ENCODE data around the gene CTBP2.
"Not testable (repeated sequence)": the region's sequence is repeated elsewhere in the genome, so short reads cannot be mapped to it uniquely, and the experiment has no call there.

Gene CTBP2

GRCh38 chr10:125179107-125179506, 18.7 kb upstream of the CTBP2 start:
- not testable (repeated sequence) for DNase-seq

DNA sequence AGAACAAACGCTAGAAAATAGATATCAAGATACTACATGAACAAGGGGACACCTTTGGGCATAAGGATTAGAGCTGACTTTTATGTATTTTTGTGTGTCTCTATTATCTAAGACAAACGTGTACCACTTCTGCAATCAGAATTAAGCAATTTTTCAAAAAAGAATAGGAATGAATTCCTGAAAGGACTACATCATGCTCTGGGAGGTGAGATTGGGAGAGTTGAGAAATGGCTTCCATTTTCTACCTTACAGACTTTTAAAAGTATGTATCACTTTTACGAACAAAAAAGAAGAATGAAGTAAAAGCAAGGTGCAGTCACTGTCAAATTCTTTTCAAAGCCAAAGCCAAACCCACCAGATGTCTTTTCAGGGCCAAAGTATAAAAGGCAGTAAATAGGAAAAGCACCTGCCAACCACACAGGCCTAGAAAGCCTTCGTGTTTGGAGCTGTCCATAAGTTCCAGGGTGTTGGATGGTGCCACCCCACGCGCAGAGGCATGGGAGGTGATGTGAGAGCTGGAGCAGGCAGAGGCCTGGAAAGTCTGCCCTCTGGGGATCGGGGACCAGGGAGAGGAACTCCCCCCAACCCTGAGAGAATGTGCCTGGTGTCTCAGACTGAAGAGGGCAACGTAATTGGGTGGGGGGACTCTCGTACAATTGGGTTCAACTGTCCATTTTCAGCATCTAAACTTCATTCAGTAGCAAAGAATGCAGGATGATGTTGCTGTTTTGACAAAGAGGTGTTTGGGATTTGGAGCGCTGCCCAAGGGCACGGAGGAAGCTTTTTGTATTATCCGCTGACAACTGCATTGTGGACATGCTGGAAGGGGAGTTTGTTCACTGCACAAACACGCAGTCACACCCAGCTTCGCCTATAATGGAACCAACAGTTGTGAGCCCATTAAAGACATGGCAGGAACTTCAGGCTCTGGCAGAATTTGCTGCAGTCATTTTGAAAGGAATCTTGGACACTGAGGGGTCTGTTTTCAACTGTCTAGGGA, 17.6 kb upstream of the CTBP2 start:
- DNase-seq, result no peak

GRCh38 chr10:125175807-125176206, 15.4 kb upstream of the CTBP2 start:
- DNase-seq, result no peak

DNA sequence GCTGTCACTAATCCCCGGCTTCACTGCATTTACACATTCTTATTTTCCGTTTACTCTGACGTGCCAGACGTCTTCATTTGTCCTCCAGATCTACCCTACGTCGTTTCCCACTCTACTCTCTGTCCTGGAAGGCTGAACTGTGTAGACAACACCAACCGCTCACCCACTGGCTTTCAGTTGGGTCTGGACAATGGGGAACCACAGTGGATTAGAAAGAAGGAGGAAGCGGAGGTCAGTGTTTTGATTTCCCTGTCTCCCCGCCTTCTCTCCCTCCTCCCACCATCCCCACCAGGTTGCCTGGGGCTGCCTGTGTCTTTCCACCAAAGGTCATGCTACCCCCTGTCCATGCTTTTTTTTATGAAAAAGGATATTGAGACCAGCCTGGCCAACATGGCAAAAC, 14.0 kb upstream of the CTBP2 start:
- no peak for DNase-seq

DNA sequence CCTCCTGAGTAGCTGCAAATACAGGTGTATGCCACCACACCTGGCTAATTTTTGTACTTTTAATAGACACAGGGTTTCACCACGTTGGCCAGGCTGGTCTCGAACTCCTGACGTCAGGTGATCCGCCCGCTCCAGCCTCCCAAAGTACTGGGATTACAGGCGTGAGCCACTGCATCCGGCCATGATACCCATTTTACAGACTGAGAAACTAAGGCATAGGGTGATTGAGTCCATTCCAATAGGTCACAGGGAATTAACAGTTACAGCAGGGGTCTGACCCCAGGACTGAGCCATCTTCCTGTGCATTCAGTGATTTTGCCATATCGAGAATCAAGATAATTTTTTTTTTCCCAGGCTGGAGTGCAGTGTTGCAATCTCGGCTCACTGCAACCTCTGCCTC, 12.3 kb upstream of the CTBP2 start:
- no peak for DNase-seq

- no peak for DNase-seq
These were observed 11.3 kb upstream of the CTBP2 start for GRCh38 chr10:125171402-125172306.

DNA sequence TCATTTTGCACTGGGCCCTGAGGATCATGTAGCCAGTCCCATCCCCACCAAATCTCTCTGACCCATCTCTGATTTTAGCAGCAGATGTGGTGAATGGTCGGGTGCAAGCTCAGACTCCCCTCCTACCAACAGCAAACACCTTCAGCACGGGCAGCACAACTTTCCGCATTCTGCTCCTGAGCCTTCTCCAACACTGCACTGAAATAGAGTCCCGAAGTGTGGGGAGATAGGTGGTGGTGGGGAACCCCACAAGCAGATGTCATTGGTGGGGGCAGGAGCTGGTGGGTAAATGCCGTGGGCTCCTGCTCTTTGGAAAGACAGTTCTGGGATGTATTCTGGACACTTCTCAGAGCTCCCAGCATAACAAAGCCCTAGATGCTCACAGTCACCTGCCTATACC, 9.6 kb upstream of the CTBP2 start:
- DNase-seq, result no peak

DNA sequence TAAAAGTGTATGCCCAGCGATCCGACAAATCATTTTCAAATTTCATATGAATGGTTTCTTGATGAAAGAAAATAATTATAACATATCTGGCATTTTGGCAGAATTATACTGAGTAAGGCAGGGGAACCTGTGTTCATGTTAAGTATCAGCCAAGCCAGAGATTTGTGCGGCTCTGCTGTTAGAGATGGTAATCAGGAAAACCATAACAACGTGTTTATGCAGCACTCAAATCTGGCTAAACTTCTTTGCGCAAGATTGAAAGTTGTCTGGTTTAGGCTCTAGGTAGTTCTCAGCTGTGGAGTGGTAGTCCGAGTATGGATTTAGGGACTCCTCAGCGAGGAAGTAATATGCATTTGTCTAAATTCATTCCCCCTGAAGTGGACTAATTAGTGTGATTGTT, 8.9 kb upstream of the CTBP2 start:
- DNase-seq, result no peak

- DNase-seq, result no peak
These were observed 6.3 kb upstream of the CTBP2 start for GRCh38 chr10:125166658-125167057.

- DNase-seq, result no peak
These were observed 5.5 kb upstream of the CTBP2 start for GRCh38 chr10:125165584-125166573.

GRCh38 chr10:125164421-125164820, 4.1 kb upstream of the CTBP2 start:
- DNase-seq, result no peak

DNA sequence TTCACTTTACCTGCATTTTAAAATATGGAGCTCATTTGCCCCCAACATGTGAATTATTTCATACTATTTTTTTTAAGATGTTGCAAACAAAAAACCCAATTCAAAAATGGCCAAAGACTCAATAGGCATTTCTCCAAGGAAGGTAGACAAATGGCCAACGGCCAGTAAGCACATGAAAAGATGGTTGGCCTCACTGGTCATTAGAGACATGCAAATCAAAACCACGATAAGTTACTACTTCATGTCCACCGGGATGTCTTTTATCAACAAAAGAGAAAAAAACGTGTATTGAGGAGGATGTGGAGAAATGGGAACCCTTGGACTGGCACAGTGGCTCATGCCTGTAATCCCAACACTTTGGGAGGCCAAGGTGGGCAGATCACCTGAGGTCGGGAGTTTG, 3.4 kb upstream of the CTBP2 start:
- no peak for DNase-seq

GRCh38 chr10:125163312-125163711, 2.9 kb upstream of the CTBP2 start:
- not testable (repeated sequence) for DNase-seq

DNA sequence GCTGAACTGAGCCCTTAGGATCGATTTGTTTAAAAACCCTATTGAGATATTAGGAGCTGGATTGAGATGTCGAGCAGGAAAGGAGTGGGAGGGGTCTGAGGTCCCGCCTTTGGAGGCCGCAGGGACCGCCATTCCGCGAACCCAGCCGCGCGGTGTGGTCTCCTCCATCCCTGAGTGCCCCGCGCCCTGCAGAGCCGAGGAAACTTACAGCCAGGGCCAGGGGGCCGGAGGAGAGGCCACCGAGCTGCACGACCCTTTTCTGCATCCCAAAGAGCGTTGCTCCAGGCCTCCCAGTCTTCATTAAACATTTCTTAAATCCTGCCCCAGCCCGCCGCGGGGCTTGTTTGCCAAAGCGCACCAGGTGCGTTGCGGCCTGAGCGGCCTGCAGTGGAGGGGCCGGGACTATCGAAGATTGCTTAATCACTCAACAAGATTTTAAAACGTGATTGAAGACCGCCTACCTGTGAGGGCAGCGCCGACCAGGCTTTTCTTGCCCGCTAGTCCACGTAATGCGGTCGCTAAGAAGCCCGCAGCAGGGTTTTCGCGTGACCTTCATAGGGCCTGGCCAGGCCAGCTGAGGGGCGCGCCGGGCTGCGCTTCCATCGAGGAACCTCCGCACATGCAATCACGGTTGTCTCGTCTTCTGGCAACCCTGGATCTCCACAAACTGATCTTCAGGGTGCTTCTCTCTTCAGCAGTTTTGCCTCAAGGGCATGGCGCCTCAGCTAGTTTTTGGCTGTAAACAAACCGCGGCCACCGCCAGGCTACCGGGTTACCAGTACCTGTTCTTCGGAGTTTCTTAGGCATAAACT, 2.0 kb upstream of the CTBP2 start:
- DNase-seq, result no peak

GRCh38 chr10:125161707-125162119, 1.4 kb upstream of the CTBP2 start:
- no peak for DNase-seq

- no peak for DNase-seq
These were observed 718 bp upstream of the CTBP2 start for GRCh38 chr10:125160856-125161706.

GRCh38 chr10:125159486-125159931, 854 bp downstream of the CTBP2 start:
- no peak for DNase-seq

GRCh38 chr10:125158601-125159485, 1.5 kb downstream of the CTBP2 start:
- no peak for DNase-seq

GRCh38 chr10:125158275-125158600, 2.1 kb downstream of the CTBP2 start:
- DNase-seq, result no peak

Measured in NCI-H2107 (cell line).